Measurements from ENCODE around the gene ITPR1. TPM values are rescaled to one million over a fixed set of nuclear protein-coding genes. Genes with fewer than 3 reads are reported as not detected.

The ITPR1 gene
- total and polyA plus RNA-seq, 4 donors, result 3.7 to 39.4 (median 8.2) TPM

DNA sequence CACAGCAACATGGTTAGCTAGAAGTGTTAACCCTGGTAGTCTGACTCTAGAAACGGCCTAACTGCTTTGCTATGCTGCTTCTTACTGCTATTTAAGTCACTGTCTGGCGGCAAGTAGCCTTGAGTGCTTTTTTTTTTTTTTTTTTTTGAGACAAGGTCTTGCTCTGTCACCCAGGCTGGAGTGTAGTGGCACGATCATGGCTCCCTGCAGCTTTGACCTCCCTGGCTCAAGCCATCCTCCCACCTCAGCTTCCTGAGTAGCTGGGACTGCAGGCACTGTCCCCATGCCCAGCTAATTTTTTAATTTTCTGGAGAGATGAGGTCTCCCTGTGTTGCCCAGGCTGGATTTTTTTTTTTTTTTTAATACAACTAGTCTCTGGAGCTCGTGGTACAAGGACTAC, 93.2 kb downstream of the ITPR1 start:
- no peaks in the 10 kb centered on the region for H3K27me3 ChIP-seq (ENCODE audit: control insufficient read depth in 4 of 4, insufficient read depth in 4 of 4, low read length in 3 of 4)
- no peak for DNase-seq (ENCODE audit: low spot score)
- H3K9ac ChIP-seq (ENCODE audit: low read depth in 1 of 2, low read length in 2 of 2), result no peak overlapping the region
- no peak overlapping the region for H3K27ac ChIP-seq (ENCODE audit: low read depth in 1 of 2, low read length in 2 of 2)
- no peaks in the 10 kb centered on the region for H3K9me3 ChIP-seq (ENCODE audit: control insufficient read depth in 4 of 4, low read length in 3 of 4)
- TF ChIP-seq, protein P1, sequence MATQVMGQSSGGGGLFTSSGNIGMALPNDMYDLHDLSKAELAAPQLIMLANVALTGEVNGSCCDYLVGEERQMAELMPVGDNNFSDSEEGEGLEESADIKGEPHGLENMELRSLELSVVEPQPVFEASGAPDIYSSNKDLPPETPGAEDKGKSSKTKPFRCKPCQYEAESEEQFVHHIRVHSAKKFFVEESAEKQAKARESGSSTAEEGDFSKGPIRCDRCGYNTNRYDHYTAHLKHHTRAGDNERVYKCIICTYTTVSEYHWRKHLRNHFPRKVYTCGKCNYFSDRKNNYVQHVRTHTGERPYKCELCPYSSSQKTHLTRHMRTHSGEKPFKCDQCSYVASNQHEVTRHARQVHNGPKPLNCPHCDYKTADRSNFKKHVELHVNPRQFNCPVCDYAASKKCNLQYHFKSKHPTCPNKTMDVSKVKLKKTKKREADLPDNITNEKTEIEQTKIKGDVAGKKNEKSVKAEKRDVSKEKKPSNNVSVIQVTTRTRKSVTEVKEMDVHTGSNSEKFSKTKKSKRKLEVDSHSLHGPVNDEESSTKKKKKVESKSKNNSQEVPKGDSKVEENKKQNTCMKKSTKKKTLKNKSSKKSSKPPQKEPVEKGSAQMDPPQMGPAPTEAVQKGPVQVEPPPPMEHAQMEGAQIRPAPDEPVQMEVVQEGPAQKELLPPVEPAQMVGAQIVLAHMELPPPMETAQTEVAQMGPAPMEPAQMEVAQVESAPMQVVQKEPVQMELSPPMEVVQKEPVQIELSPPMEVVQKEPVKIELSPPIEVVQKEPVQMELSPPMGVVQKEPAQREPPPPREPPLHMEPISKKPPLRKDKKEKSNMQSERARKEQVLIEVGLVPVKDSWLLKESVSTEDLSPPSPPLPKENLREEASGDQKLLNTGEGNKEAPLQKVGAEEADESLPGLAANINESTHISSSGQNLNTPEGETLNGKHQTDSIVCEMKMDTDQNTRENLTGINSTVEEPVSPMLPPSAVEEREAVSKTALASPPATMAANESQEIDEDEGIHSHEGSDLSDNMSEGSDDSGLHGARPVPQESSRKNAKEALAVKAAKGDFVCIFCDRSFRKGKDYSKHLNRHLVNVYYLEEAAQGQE (IDR thresholded peaks at IDR 0.05), result no peak
- TF ChIP-seq FOXA2 (IDR thresholded peaks at IDR 0.05) (no peak), NR2F2 (IDR thresholded peaks at IDR 0.05) (no peak), YY1 (IDR thresholded peaks at IDR 0.05) (no peak), EGR1 (IDR thresholded peaks at IDR 0.05; ENCODE audit: low read depth in 2 of 2) (no peak)
- TF ChIP-seq, protein P2, sequence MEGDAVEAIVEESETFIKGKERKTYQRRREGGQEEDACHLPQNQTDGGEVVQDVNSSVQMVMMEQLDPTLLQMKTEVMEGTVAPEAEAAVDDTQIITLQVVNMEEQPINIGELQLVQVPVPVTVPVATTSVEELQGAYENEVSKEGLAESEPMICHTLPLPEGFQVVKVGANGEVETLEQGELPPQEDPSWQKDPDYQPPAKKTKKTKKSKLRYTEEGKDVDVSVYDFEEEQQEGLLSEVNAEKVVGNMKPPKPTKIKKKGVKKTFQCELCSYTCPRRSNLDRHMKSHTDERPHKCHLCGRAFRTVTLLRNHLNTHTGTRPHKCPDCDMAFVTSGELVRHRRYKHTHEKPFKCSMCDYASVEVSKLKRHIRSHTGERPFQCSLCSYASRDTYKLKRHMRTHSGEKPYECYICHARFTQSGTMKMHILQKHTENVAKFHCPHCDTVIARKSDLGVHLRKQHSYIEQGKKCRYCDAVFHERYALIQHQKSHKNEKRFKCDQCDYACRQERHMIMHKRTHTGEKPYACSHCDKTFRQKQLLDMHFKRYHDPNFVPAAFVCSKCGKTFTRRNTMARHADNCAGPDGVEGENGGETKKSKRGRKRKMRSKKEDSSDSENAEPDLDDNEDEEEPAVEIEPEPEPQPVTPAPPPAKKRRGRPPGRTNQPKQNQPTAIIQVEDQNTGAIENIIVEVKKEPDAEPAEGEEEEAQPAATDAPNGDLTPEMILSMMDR (IDR thresholded peaks at IDR 0.05; ENCODE audit: low read depth, low read length, missing input control), result no peak
- no peak overlapping the region for H3K4me3 ChIP-seq (ENCODE audit: low read depth in 1 of 3, low read length in 3 of 3)
- WGBS, result 82% methylated on average over 4 of the region's 4 CpGs
- H3K4me1 ChIP-seq (ENCODE audit: control insufficient read depth in 4 of 4, insufficient read depth in 4 of 4, low read length in 3 of 4), result peaks cover 0 to 11% (median 7%) of the 10 kb centered on the region in 4 donors
- H3K36me3 ChIP-seq (ENCODE audit: control insufficient read depth in 4 of 4, insufficient read depth in 3 of 4, low read depth in 1 of 4, low read length in 3 of 4), result no peaks in the 10 kb centered on the region

DNA sequence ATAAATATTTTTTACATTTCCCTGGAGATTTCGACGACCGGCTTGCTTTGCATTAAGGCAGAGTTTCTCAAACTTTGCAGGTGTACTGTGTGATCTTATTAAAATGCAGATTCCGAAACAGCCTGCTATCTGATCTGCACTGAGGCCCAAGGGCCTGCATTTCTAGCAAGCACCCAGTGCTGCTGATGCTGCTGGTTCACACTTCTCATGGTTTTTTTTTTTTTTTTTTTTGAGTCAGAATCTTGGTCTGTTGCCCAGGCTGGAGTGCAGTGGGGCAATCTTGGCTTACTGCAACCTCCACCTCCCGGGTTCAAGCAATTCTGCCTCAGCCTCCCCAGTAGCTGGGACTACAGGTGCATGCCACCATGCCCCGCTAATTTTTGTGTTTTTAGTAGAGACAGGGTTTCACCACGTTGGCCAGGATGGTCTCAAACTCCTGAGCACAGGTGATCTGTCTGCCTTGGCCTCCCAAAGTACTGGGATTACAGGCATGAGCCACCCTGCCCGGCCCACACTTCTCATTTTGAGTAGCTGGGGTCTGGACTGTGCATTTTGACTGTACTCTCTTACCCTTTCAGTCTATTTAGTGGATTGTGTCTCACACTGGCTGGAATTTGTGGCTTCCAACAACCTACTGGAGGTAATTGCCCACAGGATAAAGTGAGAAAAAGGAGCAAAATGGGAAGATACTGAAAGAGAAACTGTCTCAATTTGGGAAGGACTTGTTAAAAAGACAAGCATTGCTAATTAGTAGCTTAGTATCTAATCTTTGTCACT, 94.1 kb downstream of the ITPR1 start:
- Histone ChIP-seq H3K9me3 (ENCODE audit: control insufficient read depth in 4 of 4, low read length in 3 of 4) (no peaks in the 10 kb centered on the region), H3K36me3 (ENCODE audit: control insufficient read depth in 4 of 4, insufficient read depth in 3 of 4, low read depth in 1 of 4, low read length in 3 of 4) (no peaks in the 10 kb centered on the region), H3K4me1 (ENCODE audit: control insufficient read depth in 4 of 4, insufficient read depth in 4 of 4, low read length in 3 of 4) (peaks cover 0 to 11% (median 7%) of the 10 kb centered on the region in 4 donors), H3K27me3 (ENCODE audit: control insufficient read depth in 4 of 4, insufficient read depth in 4 of 4, low read length in 3 of 4) (no peaks in the 10 kb centered on the region), H3K4me3 (ENCODE audit: low read depth in 1 of 3, low read length in 3 of 3) (no peak overlapping the region), H3K9ac (ENCODE audit: low read depth in 1 of 2, low read length in 2 of 2) (no peak overlapping the region), H3K27ac (ENCODE audit: low read depth in 1 of 2, low read length in 2 of 2) (no peak overlapping the region)
- DNase-seq (ENCODE audit: low spot score), result no peak
- WGBS, result 70% methylated on average over 8 of the region's 8 CpGs
- TF ChIP-seq SP1 (IDR thresholded peaks at IDR 0.05), result no peak
- TF ChIP-seq RAD21 (IDR thresholded peaks at IDR 0.05), result no peak
- TF ChIP-seq, protein P2 (IDR thresholded peaks at IDR 0.05; ENCODE audit: low read depth, low read length, missing input control), result no peak
- TF ChIP-seq, protein P3, sequence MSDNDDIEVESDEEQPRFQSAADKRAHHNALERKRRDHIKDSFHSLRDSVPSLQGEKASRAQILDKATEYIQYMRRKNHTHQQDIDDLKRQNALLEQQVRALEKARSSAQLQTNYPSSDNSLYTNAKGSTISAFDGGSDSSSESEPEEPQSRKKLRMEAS (IDR thresholded peaks at IDR 0.05), result no peak
- no peak for TF ChIP-seq JUND (IDR thresholded peaks at IDR 0.05)
- TF ChIP-seq TAF1 (conservative IDR thresholded peaks at IDR 0.05), result no peak
- no peak for TF ChIP-seq YY1 (IDR thresholded peaks at IDR 0.05)
- no peak for TF ChIP-seq EGR1 (IDR thresholded peaks at IDR 0.05; ENCODE audit: low read depth in 2 of 2)
- TF ChIP-seq, protein P4, sequence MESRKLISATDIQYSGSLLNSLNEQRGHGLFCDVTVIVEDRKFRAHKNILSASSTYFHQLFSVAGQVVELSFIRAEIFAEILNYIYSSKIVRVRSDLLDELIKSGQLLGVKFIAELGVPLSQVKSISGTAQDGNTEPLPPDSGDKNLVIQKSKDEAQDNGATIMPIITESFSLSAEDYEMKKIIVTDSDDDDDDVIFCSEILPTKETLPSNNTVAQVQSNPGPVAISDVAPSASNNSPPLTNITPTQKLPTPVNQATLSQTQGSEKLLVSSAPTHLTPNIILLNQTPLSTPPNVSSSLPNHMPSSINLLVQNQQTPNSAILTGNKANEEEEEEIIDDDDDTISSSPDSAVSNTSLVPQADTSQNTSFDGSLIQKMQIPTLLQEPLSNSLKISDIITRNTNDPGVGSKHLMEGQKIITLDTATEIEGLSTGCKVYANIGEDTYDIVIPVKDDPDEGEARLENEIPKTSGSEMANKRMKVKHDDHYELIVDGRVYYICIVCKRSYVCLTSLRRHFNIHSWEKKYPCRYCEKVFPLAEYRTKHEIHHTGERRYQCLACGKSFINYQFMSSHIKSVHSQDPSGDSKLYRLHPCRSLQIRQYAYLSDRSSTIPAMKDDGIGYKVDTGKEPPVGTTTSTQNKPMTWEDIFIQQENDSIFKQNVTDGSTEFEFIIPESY (IDR thresholded peaks at IDR 0.05), result no peak
- no peak for TF ChIP-seq FOXA2 (IDR thresholded peaks at IDR 0.05)
- TF ChIP-seq RXRA (IDR thresholded peaks at IDR 0.05), result no peak
